SU-DHL-6 (cell line): ENCODE measurements around the gene CHERP.

Experiments
- CTCF ChIP-seq: fragments of 200-600 bp; sonication (generic); IDR thresholded peaks from one replicate; pipeline ENCODE4 v1.5.1; 2017; ENCODE audit warnings: antibody characterized with exemption, mild to moderate bottlenecking, low read length, moderate library complexity; ENCODE audit not compliant: insufficient read depth, poor library complexity, severe bottlenecking
- EZH2phosphoT487 ChIP-seq: fragments of 200-600 bp; sonication (generic), shearing (Covaris generic); conservative IDR thresholded peaks from 2 replicates; pipeline ENCODE4 v1.6.1; 2018; ENCODE audit warnings: mild to moderate bottlenecking, antibody characterized with exemption, low read length, moderate library complexity, mixed read lengths

- TF ChIP-seq CTCF (no peak), EZH2phosphoT487 (no peak)
Observed at GRCh38 chr19:16572332-16573211, 30.3 kb upstream of the CHERP start, which contains the start of gene SLC35E1.
